ENCODE results near the gene RREB1. TPM values are rescaled to one million over a fixed set of nuclear protein-coding genes. Genes with fewer than 3 reads are reported as not detected.
"Not testable (repeated sequence)": the region's sequence is repeated elsewhere in the genome, so short reads cannot be mapped to it uniquely, and the experiment has no call there.

RREB1 gene
- total RNA-seq, 1 donor: 52.2 TPM

DNA sequence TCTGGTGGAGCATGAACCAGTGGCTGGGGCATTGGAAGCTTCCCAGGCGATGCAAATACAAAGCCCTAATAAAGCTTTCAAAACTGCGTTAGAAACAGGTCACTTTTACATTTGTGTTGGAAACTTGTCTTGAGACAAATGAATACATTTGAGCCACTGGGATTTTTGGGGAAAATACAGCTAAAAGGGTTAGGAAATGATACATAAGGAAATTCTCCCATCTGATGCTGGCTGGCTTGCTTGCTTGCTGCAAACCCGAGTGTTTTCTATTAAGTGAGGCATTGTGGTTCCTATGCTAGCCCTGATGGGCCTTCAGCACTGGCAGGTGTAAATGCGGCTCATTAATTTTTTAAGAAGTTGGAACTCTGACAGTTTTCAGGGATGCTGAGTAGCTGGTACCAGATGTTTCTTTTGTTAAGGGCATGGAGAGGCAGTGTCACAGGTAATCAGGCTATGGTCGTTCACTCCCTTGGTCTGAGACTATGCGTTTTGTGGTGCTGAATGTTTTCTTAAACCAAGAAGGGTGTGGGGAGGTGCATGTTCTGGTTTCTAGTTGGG, 35.2 kb downstream of the RREB1 start:
- no peak for DNase-seq (ENCODE audit: low read depth in 2 of 3, low spot score in 2 of 3)

DNA sequence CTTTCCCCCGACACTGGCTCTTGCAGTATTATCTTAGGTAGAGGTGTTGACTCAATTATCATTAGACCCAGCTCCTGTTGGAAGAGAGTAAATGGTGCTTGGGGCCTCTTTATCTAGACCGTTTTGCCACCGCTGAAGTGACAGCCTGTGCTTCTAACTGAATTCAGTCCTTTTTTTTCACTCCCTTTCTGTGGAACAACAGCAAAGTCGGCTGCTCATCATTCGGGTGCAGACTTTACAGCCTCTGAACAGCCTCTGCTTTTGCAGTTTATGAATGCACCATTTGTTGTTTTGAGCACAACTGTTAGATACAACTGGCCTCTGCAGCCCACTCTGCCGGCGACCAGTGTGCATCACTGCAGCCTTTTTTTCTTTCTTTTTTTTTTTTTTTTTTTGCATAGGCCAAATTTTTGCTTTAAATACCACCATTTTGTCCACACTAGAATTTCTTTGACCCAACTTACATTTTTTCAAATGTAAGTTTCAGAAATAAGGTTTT, 35.8 kb downstream of the RREB1 start:
- no peak for DNase-seq (ENCODE audit: low read depth in 2 of 3, low spot score in 2 of 3)

DNA sequence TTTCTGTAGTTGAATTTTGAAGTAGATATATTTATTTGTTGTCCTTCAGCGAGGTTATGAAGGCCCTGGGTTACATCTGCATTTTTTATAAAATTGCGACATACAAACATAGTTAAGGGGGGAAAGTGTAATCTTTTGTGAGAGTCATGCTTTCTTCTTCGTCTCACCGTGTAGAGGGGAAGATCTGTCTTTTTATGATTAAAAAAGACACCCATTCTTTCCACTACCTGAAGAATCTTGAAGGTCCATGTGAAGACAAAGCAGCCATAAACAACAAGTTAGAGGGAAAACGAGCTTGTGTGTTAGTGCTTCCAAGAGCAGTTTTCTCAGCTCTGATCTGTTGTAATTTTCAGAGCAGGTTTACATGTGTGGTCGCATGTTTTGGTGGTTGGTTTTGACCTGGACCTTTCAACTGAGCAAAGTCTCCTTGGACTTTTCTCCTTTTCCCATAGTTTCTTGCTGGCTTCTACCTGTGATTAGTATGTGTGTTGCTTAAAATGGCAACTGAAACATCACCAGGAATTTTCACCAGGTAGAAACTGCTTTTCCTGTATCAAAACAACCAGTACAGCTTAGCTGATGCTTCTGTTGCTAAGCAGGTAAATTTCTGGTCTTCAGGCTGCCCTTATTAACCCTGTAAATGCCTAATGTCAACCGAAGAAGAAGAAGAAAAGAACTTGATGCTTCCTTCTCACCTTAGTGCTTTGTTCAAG, 37.3 kb downstream of the RREB1 start:
- DNase-seq (ENCODE audit: low read depth in 2 of 3, low spot score in 2 of 3): no peak

DNA sequence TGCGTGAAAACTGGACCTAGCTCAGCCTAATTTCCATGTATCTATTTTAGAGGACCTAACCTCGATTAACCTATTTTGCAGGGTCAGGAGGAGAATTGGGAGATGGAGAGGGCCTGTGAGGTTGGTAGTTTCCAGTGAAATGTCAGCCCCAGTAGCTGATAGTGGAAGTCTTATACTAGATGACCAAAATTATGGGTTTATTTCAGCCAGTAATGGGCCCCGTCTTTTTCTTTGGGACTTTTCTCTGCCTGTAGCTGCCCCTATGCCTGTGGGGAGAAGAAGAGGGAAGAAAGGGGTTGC, 37.8 kb downstream of the RREB1 start:
- no peak for DNase-seq (ENCODE audit: low read depth in 2 of 3, low spot score in 2 of 3)

DNA sequence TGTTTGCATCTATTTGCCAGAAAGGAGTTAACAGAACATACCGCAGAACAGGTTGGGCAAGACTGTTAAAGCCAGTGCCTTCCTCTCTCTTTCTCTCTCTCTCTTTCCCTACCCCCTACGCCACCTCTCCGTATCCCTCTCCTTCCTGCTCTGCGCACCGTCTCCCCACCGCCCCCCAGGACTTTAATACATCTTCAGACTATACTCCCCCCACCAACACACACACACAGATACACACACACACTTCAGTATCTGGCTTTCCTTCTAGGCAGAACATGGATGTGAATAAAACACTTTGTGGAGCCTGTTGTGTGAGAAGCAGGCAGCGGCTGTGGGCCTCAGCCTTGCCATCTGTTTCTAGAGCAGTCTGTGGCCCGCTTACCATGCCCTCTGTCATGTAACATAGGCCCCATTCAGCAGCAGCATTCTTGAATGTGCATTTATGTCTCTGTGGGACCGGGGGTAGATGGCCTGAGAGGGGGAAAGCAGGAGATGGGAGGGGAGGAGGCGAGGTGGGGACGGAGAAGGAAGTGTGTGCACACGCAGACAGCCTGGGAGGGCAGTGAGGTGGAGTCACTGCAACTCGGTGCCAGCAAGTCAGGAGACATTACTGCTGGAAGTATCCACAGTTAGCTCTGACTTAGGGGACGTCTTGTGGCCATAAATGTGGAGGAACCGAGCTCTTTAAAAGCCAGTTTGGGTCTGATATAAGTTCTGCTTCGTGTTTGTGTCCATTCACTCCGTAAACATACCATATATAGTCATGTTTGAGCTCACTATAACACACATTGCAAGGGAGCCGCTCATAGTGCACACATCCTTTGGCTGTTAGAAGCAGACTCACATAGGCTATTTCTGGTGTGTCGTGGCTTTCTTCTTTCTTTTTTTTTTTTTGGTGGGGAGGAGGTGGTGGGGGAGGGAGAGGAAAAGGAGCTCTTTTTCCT, 38.4 kb downstream of the RREB1 start:
- DNase-seq (ENCODE audit: low read depth in 2 of 3, low spot score in 2 of 3): peak in 1 of 3 donors; percentile 49

DNA sequence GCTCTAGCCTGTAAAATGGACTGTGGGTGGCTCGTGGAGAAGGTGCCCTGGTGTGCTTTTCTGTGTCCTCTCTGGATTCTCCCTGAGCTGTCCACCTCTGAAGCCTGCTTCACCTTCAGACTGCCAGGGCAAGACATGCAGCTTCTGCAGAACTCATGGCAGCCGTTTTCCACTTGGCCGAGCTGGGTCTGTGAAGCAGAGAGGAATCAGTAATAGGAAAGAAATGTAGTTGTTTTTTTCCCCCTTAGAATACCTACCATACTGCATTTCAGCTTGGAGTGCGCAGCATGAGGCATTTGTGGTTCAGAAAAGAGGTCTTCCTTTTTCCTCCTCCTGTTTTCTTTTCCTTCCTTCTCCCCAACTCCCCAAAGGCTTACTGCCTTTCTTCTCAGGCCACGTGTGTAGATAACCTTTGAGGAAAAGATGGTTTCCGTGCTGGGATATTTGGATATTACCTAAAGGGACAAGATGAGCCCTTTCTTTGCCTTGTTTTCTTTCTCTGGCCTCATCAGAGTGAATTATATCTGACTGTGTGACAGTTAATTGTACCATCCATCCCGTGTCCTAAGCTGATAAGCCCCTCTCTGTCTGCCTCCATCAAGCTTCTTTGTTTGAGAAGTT, 39.4 kb downstream of the RREB1 start:
- no peak for DNase-seq (ENCODE audit: low read depth in 2 of 3, low spot score in 2 of 3)

DNA sequence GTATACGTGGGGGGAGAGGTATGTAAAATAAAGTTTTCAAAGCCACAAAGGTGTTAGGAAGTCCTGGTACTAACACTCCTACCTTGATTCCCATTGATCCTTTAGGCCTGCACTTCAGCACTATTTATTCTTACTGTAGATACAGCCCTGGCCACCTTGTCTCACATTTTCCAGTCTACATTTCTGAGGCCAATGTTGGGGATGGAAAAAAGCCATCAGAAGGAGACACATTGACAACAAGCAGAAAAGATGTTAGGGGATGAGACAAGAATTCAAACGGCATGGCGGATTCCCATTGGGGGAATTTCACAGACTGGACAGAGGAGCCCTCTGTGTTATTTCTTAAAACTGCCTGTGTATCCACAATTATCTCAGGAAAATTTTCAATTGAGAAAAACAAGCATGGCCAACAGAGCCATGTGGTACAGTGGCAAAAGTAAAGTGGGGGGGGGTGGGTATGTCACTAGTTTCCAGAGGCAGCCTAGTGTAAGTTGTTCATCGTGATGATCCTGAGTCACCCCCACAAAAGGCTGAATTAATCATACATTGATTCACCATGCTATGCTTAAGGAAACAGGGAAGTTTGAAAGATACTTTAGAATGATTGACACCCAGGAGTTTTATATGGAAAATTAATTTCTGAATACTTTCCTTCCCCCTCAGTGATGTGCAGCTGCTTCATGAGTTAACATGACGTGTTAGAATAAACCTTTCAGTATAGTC, 40.5 kb downstream of the RREB1 start:
- no peak for DNase-seq (ENCODE audit: low read depth in 2 of 3, low spot score in 2 of 3)

DNA sequence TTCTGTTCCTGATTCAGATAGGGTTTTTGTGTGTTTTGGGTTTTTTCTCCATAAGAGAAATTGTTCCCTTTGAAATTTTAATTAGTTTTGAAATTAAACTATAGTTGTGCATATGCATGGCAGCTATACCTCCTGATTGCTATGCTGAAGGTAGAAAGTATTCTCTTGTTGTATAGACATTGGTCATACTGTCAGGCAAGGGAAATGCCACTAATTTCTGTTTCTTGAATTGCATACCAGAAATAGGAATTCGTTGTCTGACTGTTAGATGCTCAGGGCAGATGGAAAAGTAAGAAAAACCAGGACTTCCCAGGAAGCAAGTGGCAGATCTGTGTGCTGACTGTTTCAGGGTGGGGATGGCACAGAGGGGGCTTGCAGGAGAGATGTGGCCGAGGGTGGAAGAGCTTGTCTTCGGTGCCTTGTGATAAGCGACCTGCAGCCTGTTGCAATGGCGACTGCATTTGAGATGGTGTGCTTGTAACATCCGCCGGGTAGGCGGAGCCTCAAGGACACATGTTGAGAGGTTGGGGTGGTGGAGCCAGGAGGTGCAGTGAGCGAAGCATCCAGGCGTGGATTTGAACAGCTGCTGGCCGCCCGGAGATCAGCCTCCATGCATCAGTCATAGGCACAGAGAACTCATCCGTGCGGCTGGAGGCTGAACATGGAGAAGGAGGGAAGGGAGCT, 42.8 kb downstream of the RREB1 start:
- no peak for DNase-seq (ENCODE audit: low read depth in 2 of 3, low spot score in 2 of 3)

DNA sequence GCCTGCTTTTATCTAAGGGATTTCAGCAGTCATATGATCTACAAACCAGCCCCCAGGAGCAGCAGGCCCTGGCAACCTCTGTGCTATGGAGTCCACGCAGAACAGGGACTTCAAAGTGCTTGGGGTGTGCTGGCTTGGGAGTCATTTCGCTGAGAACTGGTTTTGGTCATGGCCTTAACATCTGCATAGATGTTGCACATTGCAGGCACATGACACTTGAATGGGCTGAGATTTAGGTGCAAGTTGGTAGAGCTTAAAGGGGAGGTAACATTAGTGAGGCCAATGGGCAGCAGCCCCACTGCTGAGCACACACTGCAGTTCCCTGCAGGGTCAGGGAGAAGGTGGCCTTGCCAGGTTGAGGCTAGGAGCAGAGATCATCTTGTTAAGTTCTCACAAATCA, 43.6 kb downstream of the RREB1 start:
- DNase-seq (ENCODE audit: low read depth in 2 of 3, low spot score in 2 of 3): no peak

DNA sequence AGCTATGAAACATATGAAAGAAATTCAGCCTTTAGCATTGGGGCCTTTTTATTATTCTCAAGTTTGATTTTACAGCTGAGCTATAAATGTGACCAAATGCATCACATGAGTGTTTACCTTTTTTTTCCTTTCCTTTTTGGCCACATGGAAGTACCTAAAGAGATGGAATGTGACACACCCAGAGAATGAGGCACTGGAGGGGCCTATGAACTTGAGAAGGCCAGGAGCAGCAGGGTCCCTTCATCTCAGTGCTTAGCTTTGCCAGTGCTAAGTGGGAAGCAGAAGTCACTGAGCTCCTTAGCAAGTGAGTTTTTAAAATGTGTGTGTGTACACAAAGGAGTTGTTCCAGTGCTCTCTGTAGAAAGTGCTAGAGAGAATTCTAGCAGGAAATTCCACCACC, 44.7 kb downstream of the RREB1 start:
- no peak for DNase-seq (ENCODE audit: low read depth in 2 of 3, low spot score in 2 of 3)

DNA sequence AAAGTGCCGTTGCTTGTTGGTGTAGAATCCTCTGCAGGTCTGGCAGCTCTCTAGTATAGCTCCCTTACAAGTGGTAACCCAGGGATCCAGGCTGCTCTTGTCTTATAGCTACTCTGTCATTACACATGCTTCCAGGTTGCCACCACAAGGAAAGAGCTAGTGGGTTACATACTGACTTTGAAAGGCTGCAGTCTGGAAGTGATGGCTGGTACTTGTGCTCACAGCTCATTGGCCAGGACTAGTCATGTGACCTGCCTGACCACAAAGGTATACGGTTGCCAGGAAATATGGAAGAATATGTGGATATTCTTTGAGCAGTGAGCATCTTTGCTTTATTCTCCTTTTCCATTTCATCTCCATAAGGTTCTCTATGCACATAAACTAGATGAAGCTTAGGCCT, 46.0 kb downstream of the RREB1 start:
- no peak for DNase-seq (ENCODE audit: low read depth in 2 of 3, low spot score in 2 of 3)

DNA sequence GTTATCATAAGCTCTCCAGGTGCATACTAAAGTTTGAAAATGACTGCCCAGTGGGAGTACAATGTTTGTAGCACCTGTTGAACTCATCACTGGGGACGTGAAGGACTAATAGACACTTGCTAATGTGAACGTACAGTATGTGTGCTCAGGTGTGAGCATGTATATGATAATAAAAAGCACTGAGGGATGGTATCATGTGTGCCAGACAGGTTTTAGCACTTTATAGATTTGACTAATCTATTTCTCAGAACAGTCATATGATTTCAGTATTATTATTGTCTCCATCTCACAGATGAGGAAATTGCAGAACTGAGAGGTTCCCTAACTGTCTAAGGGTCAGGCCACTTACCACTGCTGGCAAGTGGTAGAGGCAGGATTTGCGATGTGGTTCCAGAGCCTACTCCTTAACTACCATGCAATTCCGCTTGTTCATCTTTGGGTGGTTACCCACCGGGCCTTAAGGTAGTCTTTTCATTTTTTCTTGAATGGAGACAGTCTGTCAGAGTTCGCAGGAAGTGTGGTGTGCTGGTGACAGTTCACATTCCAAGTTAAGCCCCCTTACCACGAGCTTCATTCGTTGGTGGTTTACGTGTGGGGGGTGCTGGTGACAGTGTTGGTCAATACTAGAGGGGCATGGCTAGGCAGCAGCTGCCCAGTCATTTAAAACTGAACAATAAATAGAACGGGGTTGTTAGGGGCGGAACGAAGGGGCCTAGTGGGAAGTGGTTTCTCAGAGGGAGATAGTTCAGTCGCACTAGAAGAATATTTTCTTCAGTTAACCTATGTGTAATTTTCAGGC, 46.8 kb downstream of the RREB1 start:
- peak in 2 of 3 donors; percentile 77 to 88 for DNase-seq (ENCODE audit: low read depth in 2 of 3, low spot score in 2 of 3)

DNA sequence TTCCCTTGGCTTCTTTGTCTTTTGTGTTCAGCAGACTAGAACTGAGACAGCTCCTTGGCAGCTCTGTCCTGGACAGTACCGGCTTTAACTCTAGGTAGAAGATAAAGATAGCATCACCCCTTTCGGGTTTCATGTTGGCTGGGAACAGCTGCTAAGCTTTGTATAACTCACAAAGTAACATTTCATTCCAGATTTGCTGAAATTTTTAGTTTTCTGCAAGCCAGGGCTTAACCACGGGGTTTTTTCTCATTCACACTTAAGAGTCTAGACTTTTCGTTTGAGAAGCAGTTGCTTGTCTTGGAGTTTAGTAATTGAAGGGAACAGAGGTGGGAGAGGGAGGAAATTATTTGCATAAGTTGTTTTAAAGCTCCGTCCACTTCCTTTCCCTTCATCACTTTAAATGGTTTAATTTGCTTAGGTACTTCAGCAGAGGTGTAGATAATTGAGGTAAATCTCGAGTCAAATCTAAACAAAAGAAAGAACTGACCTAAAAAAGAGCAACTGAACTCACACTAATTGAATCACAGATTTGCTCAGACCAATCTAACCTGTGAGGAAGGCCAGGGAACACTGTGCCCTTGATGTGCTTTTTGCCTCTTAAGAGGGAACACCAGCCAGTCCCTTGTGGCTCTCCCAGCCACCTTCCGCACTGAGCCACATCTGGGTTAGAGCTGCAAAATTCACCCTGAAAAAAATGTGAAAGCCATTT, 48.3 kb downstream of the RREB1 start:
- no peak for DNase-seq (ENCODE audit: low read depth in 2 of 3, low spot score in 2 of 3)

DNA sequence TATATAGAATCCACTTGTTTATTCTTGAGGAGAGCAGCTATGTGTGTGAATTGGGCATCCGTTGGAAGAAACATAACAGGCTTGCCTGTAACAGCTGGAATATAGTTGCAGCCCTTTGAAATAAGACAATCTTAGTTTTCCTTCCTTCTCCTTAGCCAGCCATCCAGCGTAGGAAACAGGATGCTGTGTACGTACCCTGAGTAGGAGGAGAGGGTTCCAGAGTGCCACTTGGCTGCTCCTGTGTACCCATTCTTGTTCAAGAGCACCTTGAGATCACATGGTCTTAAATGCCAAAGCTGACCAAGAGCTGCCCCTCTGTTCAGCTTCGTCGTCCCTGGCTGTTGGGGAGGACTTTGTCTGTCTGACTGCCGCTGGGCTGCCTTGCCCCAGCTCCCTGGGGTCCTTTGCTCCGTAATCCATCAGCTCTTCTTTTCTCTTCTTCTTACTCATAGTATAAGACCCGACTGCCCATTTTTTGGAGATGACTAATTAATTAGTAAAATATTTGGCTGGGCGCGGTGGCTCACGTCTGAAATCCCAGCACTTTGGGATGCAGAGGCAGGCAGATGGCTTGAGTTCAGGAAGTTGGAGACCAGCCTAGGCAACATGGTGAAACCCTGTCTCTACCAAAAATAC, 49.0 kb downstream of the RREB1 start:
- no peak for DNase-seq (ENCODE audit: low read depth in 2 of 3, low spot score in 2 of 3)

DNA sequence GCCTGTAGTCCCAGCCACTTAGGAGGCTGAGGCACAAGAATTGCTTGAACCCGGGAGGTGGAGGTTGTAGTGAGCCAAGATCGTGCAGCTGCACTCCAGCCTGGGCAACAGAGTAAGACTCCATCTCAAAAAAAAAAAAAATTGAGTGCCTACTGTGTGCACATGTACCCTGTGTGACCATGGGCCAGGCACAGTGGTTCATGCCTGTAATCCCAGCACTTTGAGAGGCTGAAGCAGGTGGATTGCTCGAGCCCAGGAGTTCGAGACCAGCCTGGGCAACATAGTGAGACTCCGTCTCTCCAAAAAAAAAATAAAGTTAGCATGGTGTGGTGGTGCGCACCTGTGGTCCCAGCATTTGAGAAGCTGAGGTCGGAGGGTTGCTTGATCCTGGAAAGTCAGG, 49.5 kb downstream of the RREB1 start:
- DNase-seq (ENCODE audit: low read depth in 2 of 3, low spot score in 2 of 3): not testable (repeated sequence)

DNA sequence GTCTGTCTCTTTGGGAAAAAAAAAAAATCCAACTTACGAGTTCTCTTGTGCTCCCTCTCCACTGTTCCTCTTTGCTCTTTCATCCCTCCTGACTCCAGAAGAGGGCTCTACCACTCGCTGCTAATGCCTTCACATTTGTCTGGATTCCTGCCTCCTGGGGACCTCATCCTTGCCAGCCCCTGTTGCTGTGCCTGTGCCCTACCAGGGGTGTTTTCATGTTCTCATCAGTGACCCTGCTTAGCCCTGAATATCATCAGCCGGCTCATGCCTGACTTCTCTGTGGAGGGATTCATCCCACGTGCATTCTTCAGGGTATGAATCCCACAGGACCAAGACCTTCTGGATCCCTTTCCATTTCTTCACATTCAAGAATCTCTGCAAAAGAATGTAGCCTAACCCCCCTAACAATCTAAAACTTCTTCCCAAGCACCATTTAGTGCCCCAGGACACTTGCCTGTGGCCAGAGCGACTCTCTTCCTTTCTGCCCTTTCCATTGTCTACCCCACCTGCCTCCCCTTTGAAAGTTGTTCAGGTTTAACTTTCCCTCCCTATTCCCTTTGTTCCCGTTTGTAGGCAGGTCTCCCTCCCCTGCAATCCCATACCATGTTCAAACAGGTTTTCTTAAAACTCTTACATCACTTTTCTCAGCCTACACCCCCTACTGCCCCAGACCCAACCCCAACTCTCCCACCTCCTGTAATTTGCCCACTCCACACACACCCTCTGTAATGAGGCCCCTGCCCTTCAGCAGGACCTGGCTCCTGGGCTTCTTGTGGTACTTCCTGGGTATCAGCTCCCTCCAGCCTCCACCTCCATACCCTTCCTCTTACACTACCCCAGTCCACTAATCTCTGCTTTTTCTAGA, 50.2 kb downstream of the RREB1 start:
- no peak for DNase-seq (ENCODE audit: low read depth in 2 of 3, low spot score in 2 of 3)

Measured in hematopoietic multipotent progenitor cell (in vitro differentiated cells).